Sigmoid colon (tissue), 7 donors: ENCODE results near the gene ING1. TPM values are rescaled to one million over a fixed set of nuclear protein-coding genes. Genes with fewer than 3 reads are reported as not detected.

Source experiments
- DNase-seq: peaks from one replicate; pipeline ENCODE4 v3.0.0-alpha.2; 2019
- H3K27ac ChIP-seq, 4 donors: fragments of 200-600 bp; sonication (generic); one replicate each; pipeline ENCODE4 v1.5.1; 2016 to 2019; ENCODE audit warnings: mild to moderate bottlenecking in 1 of 4
- H3K27me3 ChIP-seq, 3 donors: fragments of 200-600 bp; sonication (generic); one replicate each; pipeline ENCODE4 v1.5.1; 2019; ENCODE audit warnings: mild to moderate bottlenecking in 1 of 3
- H3K36me3 ChIP-seq, 4 donors: fragments of 200-600 bp; sonication (generic); one replicate each; pipeline ENCODE4 v1.5.1; 2016 to 2019
- H3K4me1 ChIP-seq, 4 donors: fragments of 200-600 bp; sonication (generic); one replicate each; pipeline ENCODE4 v1.5.1; 2017 to 2019
- H3K4me3 ChIP-seq, 4 donors: fragments of 200-600 bp; sonication (generic); one replicate each; pipeline ENCODE4 v1.5.1; 2017 to 2019; ENCODE audit warnings: mild to moderate bottlenecking in 2 of 4, moderate library complexity in 1 of 4
- H3K9me3 ChIP-seq, 4 donors: fragments of 200-600 bp in 3 of 4; sonication (generic) in 3 of 4; one replicate each; pipeline versions ENCODE4 v1.5.1 to v1.6.1; 2013 to 2019
- CTCF ChIP-seq, 4 experiments: fragments of 450-650 bp in 3 of 4; fragments of 200-600 bp in 1 of 4; IDR thresholded peaks; one replicate each; pipeline ENCODE4 v1.5.1; 2016 to 2019; ENCODE audit warnings: antibody characterized with exemption in 4 of 4, mild to moderate bottlenecking in 3 of 4, moderate library complexity in 2 of 4
- EP300 ChIP-seq, 4 donors: sonication (generic); formaldehyde crosslinking; IDR thresholded peaks; one replicate each; pipeline ENCODE4 v1.6.1; 2017; ENCODE audit warnings: antibody characterized with exemption in 4 of 4
- POLR2A ChIP-seq, 2 donors: fragments of 450-650 bp; IDR thresholded peaks; one replicate each; pipeline ENCODE4 v1.6.1; 2016; ENCODE audit warnings: antibody characterized with exemption in 2 of 2, mild to moderate bottlenecking in 2 of 2, moderate library complexity in 2 of 2
- POLR2AphosphoS5 ChIP-seq, 4 donors: sonication (generic); formaldehyde crosslinking; IDR thresholded peaks; one replicate each; pipeline ENCODE4 v1.6.1; 2017; ENCODE audit warnings: antibody characterized with exemption in 4 of 4
- WGBS, 2 donors: extraction: QIAGEN DNeasy Blood & Tissue Kit; methylation state at CpG; one replicate each; pipeline ENCODE4 v1.1.7; 2013; 5-methylcytosine and 5-hydroxymethylcytosine counted together
- intact Hi-C: fragments of 100-400 bp; cut with DNase I; formaldehyde crosslinking; loops from one replicate; pipeline ENCODE4 v1.15.1; 2023
- polyA plus RNA-seq, 3 donors: library from polyadenylated mRNA; stranded (reverse); fragments of 200-250 nt; gene quantifications; one replicate each; pipeline ENCODE4 v1.2.3, GENCODE V29; 2013
- total RNA-seq, 4 donors: library from RNA; depleted of rRNA; stranded (reverse); fragments of >200 nt; gene quantifications; one replicate each; pipeline ENCODE4 v1.1.0, GENCODE V29; 2016
- donor health status: healthy with polysubstance abuse.
- donor health status: Bipolar disorder and iron deficiency.
- donor health status: healthy.

ING1 gene
- total and polyA plus RNA-seq, 7 donors, result 11.3 to 24.0 (median 16.8) TPM

DNA sequence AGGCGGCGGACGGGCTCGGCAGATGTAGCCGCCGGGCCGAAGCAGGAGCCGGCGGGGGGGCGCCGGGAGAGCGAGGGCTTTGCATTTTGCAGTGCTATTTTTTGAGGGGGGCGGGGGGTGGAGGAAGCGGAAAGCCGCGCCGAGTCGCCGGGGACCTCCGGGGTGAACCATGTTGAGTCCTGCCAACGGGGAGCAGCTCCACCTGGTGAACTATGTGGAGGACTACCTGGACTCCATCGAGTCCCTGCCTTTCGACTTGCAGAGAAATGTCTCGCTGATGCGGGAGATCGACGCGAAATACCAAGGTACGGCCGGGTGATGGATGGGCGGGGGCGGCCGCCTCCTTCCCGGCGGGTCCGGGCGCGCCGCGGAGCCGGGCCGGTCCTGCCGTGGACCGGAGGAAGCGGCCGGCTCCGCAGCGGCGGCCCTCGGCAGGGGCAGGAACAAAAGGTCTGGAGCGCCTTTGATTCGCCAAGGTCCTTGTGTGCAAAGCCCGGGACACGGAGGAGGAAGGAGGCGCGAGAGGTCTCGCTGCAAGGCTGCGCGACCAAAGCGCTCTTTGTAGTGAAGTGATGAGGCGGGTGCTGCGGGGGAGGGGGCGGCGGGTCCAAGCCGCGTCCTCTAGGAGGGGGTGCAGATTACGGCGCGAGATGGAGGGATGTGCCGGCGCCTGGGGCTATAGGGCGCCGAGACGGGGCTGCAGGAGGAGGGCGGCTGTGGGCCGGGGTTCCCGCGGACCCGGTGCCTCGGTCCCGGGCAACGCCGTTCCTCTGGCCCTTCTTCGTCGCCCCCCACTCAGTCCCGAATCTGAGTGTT, 689 bp downstream of the ING1 start:
- TF ChIP-seq CTCF (IDR thresholded peaks at IDR 0.05) (no peak), POLR2AphosphoS5 (IDR thresholded peaks at IDR 0.05) (peak in 2 of 4 donors; percentile 26 to 28)
- peaks cover 0 to 39% (median 31%) of the 10 kb centered on the region in 4 donors for H3K4me1 ChIP-seq
- no peaks in the 10 kb centered on the region for H3K27me3 ChIP-seq
- H3K36me3 ChIP-seq, result peaks cover 0 to 1% (median under 1%) of the 10 kb centered on the region in 4 donors
- peak; percentile 84 for DNase-seq
- peak overlapping the region; percentile 71 to 97 (median 84) for H3K4me3 ChIP-seq
- H3K9me3 ChIP-seq, result no peaks in the 10 kb centered on the region
- intact Hi-C loops, result loop anchor here (1.0 to 10.0 kb wide), 6 partner anchors 29 to 501 kb away; no protein-coding TSS in a partner anchor
- 0 to 1% methylated on average over 86 of the region's 86 CpGs for WGBS, 2 donors
- H3K27ac ChIP-seq, result peak overlapping the region; percentile 96 to 100 (median 100)

DNA sequence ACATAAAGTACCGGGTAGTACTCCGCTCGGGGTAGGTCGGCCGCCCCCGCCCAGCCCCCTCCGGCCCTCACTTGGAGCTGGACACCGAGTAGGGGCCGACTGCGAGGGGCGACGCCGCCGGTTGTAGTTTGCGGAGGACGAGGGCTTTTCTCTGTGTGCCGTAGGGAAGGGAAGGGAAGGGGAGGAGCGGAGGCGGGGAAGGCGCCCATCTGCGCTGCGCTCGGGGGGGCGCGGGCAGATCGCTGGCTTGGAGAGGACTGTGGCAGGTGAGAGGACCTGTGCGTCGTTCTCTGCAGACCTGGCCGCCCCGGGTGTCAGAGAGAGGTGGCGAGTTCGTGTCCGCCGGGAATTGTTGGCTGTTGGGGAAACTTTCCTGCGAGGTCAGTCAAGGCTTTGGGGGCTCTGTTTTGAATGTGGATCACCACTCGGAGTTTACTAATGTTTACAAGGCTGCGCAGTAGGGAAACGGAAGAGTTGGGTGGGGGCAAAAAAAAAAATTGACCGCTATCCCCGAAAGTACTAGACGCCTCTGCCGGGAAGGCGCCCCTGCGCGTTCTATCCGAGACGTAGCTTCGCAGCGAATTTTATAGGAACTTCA, 1.4 kb downstream of the ING1 start:
- peaks cover 0 to 39% (median 31%) of the 10 kb centered on the region in 4 donors for H3K4me1 ChIP-seq
- WGBS, 2 donors, result 0% methylated on average over 49 of the region's 49 CpGs
- no peaks in the 10 kb centered on the region for H3K27me3 ChIP-seq
- no peaks in the 10 kb centered on the region for H3K9me3 ChIP-seq
- peak overlapping the region; percentile 96 to 100 (median 100) for H3K27ac ChIP-seq
- TF ChIP-seq POLR2A (IDR thresholded peaks at IDR 0.05), result peak; percentile 100
- TF ChIP-seq POLR2AphosphoS5 (IDR thresholded peaks at IDR 0.05), result peak; percentile 100
- no peak for TF ChIP-seq CTCF (IDR thresholded peaks at IDR 0.05)
- TF ChIP-seq EP300 (IDR thresholded peaks at IDR 0.05), result peak in 1 of 4 donors; percentile 52
- DNase-seq, result peak; percentile 86
- intact Hi-C loops, result loop anchor here (2.0 to 10.0 kb wide), 5 partner anchors 30 to 500 kb away; no protein-coding TSS in a partner anchor
- peaks cover 0 to 8% (median 7%) of the 10 kb centered on the region in 4 donors for H3K36me3 ChIP-seq
- peak overlapping the region; percentile 71 to 97 (median 84) for H3K4me3 ChIP-seq

GRCh38 chr13:110715395-110716246, 2.1 kb downstream of the ING1 start:
- H3K4me3 ChIP-seq, result peak overlapping the region; percentile 91 to 97 (median 94)
- WGBS, 2 donors, result 0% methylated on average over 74 of the region's 74 CpGs
- TF ChIP-seq CTCF (IDR thresholded peaks at IDR 0.05) (peak in 2 of 4 experiments; percentile 14 to 23), EP300 (IDR thresholded peaks at IDR 0.05) (peak in 2 of 4 donors; percentile 45 to 50), POLR2A (IDR thresholded peaks at IDR 0.05) (peak; percentile 91 to 95), POLR2AphosphoS5 (IDR thresholded peaks at IDR 0.05) (peak; percentile 89 to 95 (median 92))
- H3K36me3 ChIP-seq, result peaks cover 0 to 15% (median 8%) of the 10 kb centered on the region in 4 donors
- no peaks in the 10 kb centered on the region for H3K9me3 ChIP-seq
- intact Hi-C loops, result loop anchor here (2.0 to 10.0 kb wide), 6 partner anchors 31 to 499 kb away; no protein-coding TSS in a partner anchor
- peak; percentile 100 for DNase-seq
- peaks cover 0 to 39% (median 31%) of the 10 kb centered on the region in 4 donors for H3K4me1 ChIP-seq
- H3K27me3 ChIP-seq, result no peaks in the 10 kb centered on the region
- peak overlapping the region; percentile 96 to 100 (median 100) for H3K27ac ChIP-seq

DNA sequence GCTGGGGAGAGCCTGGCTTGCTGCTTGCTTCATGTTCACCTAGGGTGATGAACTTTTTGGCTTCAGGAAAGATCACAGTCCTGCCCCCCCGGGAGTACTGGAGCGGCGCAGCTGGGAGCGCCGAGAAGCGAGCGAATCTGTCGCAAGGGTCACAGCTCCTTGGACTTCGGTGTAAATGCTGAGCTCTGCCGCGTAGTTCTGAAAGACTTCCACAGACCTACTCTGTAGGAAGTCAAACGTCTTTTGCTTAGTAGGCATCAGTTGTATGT, 2.7 kb downstream of the ING1 start:
- DNase-seq, result peak; percentile 85
- H3K4me3 ChIP-seq, result peak overlapping the region; percentile 90 to 95 (median 91)
- TF ChIP-seq EP300 (IDR thresholded peaks at IDR 0.05), result no peak
- no peak for TF ChIP-seq POLR2A (IDR thresholded peaks at IDR 0.05)
- peak in 1 of 4 experiments; percentile 3 for TF ChIP-seq CTCF (IDR thresholded peaks at IDR 0.05)
- TF ChIP-seq POLR2AphosphoS5 (IDR thresholded peaks at IDR 0.05), result no peak
- H3K9me3 ChIP-seq, result no peaks in the 10 kb centered on the region
- intact Hi-C loops, result loop anchor here (2.0 to 10.0 kb wide), 5 partner anchors 96 to 499 kb away; no protein-coding TSS in a partner anchor
- WGBS, 2 donors, result 0 to 1% methylated on average over 12 of the region's 12 CpGs
- peak overlapping the region; percentile 96 to 100 (median 98) for H3K27ac ChIP-seq
- H3K36me3 ChIP-seq, result peaks cover 0 to 20% (median 8%) of the 10 kb centered on the region in 4 donors
- H3K4me1 ChIP-seq, result peaks cover 0 to 34% (median 27%) of the 10 kb centered on the region in 4 donors
- H3K27me3 ChIP-seq, result no peaks in the 10 kb centered on the region
